Esophagus squamous epithelium (tissue), 5 donors: ENCODE measurements around the gene DNAJC12. TPM values are rescaled to one million over a fixed set of nuclear protein-coding genes. Genes with fewer than 3 reads are reported as not detected.
"Not testable (repeated sequence)": the region's sequence is repeated elsewhere in the genome, so short reads cannot be mapped to it uniquely, and the experiment has no call there.

ENCODE experiments used
- DNase-seq: peaks from one replicate; lab custom pipeline; 2025; lab: John Stamatoyannopoulos, UW
- H3K27ac ChIP-seq, 4 donors: fragments of 200-600 bp; sonication (generic); one replicate each; pipeline ENCODE4 v1.5.1; 2016 to 2019; ENCODE audit warnings: mild to moderate bottlenecking in 1 of 4
- H3K27me3 ChIP-seq, 4 donors: fragments of 200-600 bp; sonication (generic); 1 replicate in 3 of 4; 2 replicates in 1 of 4; pipeline versions ENCODE4 v1.5.1 to v1.6.0; 2017 to 2021; ENCODE audit warnings: antibody characterized with exemption in 1 of 4
- H3K36me3 ChIP-seq, 3 donors: fragments of 200-600 bp; sonication (generic); one replicate each; pipeline ENCODE4 v1.5.1; 2016 to 2019
- H3K4me1 ChIP-seq, 3 donors: fragments of 200-600 bp; sonication (generic); one replicate each; pipeline ENCODE4 v1.5.1; 2017 to 2019
- H3K4me3 ChIP-seq, 4 donors: fragments of 200-600 bp; sonication (generic); 1 replicate in 3 of 4; 2 replicates in 1 of 4; pipeline ENCODE4 v1.5.1; 2016 to 2019; ENCODE audit warnings: mild to moderate bottlenecking in 2 of 4, moderate library complexity in 1 of 4
- H3K9me3 ChIP-seq, 3 donors: fragments of 200-600 bp; sonication (generic); one replicate each; pipeline ENCODE4 v1.5.1; 2016 to 2019
- POLR2A ChIP-seq, 4 donors: fragments of 450-650 bp; IDR thresholded peaks; one replicate each; pipeline ENCODE4 v1.6.1; 2017; ENCODE audit warnings: antibody characterized with exemption in 4 of 4, mild to moderate bottlenecking in 4 of 4, moderate library complexity in 3 of 4
- WGBS, 2 donors: methylation state at CpG; one replicate each; pipeline ENCODE4 v1.1.5; 2018; 5-methylcytosine and 5-hydroxymethylcytosine counted together
- intact Hi-C: fragments of 100-400 bp; cut with DNase I; formaldehyde crosslinking; loops from one replicate; pipeline ENCODE4 v1.15.0; 2022
- total RNA-seq, 4 donors: library from RNA; depleted of rRNA; stranded (reverse); fragments of >200 nt; gene quantifications; one replicate each; pipeline ENCODE4 v1.1.0, GENCODE V29; 2016
- TF ChIP-seq, protein P1 (sequence below), 6 experiments: fragments of 450-650 bp in 4 of 6; fragments of 200-600 bp in 2 of 6; sonication (generic) in 2 of 6; IDR thresholded peaks; one replicate each; pipeline ENCODE4 v1.5.1; 2016 to 2019; ENCODE audit warnings: antibody characterized with exemption in 6 of 6, mild to moderate bottlenecking in 4 of 6, moderate library complexity in 4 of 6
- donor health status: DM: yes; HTN: yes; CAD: no.

Gene DNAJC12
- total RNA-seq, 4 donors from 2014 or later = 0.76 to 2.7 TPM; not detected in 2

DNA sequence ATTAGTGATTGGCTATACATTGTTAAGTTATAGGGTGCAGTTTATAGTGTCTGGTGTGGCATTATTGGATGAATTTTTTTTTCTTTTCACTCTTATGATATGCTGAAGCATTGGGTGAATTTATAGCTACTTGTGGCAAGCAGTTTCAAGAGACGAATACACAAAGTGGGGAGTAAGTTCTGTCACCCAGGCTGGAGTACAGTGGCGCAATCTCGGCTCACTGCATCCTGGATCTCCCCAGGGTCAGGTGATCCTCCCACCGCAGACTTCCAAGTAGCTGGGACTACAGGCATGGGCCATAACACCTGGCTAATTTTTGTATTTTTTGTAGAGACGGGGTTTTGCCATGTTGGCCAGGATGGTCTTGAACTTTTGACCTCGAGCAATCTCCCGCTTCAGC lies 40.1 kb upstream of the DNAJC12 start:
- Histone ChIP-seq H3K36me3 (no peaks in the 10 kb centered on the region), H3K27me3 (no peaks in the 10 kb centered on the region), H3K9me3 (no peaks in the 10 kb centered on the region), H3K27ac (no peak overlapping the region), H3K4me3 (no peak overlapping the region), H3K4me1 (no peaks in the 10 kb centered on the region)
- intact Hi-C loops = no loop called here
- TF ChIP-seq POLR2A (IDR thresholded peaks at IDR 0.05) = no peak
- TF ChIP-seq, protein P1, sequence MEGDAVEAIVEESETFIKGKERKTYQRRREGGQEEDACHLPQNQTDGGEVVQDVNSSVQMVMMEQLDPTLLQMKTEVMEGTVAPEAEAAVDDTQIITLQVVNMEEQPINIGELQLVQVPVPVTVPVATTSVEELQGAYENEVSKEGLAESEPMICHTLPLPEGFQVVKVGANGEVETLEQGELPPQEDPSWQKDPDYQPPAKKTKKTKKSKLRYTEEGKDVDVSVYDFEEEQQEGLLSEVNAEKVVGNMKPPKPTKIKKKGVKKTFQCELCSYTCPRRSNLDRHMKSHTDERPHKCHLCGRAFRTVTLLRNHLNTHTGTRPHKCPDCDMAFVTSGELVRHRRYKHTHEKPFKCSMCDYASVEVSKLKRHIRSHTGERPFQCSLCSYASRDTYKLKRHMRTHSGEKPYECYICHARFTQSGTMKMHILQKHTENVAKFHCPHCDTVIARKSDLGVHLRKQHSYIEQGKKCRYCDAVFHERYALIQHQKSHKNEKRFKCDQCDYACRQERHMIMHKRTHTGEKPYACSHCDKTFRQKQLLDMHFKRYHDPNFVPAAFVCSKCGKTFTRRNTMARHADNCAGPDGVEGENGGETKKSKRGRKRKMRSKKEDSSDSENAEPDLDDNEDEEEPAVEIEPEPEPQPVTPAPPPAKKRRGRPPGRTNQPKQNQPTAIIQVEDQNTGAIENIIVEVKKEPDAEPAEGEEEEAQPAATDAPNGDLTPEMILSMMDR (IDR thresholded peaks at IDR 0.05) = no peak
- DNase-seq = no peak
- WGBS, 2 donors = 89% methylated on average over 6 to 7 of the region's 7 CpGs

DNA sequence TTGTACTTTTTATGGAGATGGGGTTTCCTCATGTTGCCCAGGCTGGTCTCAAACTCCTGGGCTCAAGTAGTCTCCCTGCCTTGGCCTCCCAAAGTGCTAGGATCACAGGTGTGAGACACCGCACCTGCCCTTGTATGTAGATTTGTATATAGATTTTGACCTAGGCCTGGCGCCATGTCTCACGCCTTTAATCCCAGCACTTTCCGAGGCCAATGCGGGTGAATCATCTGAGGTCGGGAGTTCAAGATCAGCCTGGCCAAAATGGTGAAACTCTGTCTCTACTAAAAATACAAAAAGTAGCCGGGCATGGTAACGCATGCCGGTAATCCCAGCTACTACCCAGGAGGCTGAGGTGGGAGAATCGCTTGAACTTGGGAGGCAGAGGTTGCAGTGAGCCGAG lies 39.4 kb upstream of the DNAJC12 start:
- H3K4me1 ChIP-seq, intact Hi-C loops, H3K4me3 ChIP-seq, H3K36me3 ChIP-seq, DNase-seq, H3K27ac ChIP-seq, H3K27me3 ChIP-seq, H3K9me3 ChIP-seq: not testable (repeated sequence)
- 82 to 86% methylated on average over 6 to 11 of the region's 11 CpGs for WGBS, 2 donors

DNA sequence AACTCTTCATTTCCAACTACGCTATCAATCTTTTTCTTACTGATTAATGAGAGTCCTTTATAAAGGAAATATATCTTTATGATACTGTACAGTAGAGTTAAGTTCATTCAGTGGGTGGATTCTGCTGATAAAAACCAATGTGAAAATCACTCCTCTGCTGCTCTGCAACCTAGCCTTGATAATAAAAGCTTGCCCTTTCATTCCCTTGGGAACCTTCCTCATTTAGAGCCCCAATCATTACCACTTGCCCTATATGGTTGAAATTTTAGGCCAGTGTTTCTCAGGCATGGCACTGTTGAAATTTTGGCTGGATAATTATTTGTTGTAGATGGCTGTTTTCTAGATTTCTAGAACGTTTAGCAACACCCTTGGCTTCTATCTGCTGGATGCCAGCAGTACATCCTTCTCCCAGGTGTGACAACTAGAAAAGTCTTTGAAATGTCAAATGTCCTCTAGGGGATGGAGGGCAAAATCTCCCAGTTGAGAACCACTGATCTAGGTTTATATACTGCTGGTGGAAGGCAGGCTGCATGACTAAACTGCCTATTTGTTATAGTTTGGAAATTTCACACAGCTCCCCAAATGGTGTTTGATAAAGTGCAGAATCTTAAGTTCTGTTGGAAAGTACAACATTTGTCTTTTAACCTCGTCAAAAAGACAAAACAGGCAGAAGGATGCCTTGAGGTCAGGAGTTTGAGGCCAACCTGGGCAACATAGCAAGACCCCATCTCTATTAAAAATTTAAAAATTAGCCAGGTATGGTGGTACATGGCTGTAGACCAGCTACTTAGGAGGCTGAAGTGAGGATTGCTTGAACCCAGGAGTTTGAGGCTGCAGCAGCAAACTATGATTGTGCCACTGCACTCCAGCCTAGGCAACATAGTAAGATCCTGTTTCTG lies 37.6 kb upstream of the DNAJC12 start:
- TF ChIP-seq POLR2A (IDR thresholded peaks at IDR 0.05) = no peak
- TF ChIP-seq, protein P1 (IDR thresholded peaks at IDR 0.05) = no peak
- Histone ChIP-seq H3K4me3 (no peak overlapping the region), H3K36me3 (no peaks in the 10 kb centered on the region), H3K4me1 (no peaks in the 10 kb centered on the region), H3K9me3 (no peaks in the 10 kb centered on the region), H3K27me3 (no peaks in the 10 kb centered on the region), H3K27ac (no peak overlapping the region)
- WGBS, 2 donors = 65 to 70% methylated on average over 3 of the region's 3 CpGs
- intact Hi-C loops = no loop called here
- DNase-seq = no peak

DNA sequence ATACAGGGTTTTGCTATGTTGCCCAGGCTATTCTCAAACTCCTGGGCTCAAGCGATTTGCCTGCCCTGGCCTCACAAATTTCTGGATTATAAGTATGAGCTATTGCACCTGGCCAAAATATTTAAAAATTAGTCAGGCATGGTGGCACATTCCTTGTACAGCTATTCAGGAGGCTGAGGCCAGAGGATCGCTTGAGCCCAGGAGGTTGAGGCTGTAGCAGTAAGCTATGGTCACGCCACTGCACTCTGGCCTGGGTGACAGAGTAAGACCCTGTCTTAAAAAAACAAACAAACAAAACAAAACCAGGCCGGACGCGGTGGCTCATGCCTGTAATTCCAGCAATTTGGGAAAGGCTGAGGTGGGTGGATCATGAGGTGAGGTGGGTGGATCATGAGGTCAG lies 32.0 kb upstream of the DNAJC12 start:
- no peak for DNase-seq
- H3K27me3 ChIP-seq = no peaks in the 10 kb centered on the region
- no peak overlapping the region for H3K27ac ChIP-seq
- no peak overlapping the region for H3K4me3 ChIP-seq
- intact Hi-C loops = no loop called here
- H3K9me3 ChIP-seq = no peaks in the 10 kb centered on the region
- no peak for TF ChIP-seq POLR2A (IDR thresholded peaks at IDR 0.05)
- TF ChIP-seq, protein P1 (IDR thresholded peaks at IDR 0.05) = no peak
- WGBS, 2 donors = 91 to 92% methylated on average over 5 to 6 of the region's 6 CpGs
- H3K36me3 ChIP-seq = no peaks in the 10 kb centered on the region
- H3K4me1 ChIP-seq = no peaks in the 10 kb centered on the region

DNA sequence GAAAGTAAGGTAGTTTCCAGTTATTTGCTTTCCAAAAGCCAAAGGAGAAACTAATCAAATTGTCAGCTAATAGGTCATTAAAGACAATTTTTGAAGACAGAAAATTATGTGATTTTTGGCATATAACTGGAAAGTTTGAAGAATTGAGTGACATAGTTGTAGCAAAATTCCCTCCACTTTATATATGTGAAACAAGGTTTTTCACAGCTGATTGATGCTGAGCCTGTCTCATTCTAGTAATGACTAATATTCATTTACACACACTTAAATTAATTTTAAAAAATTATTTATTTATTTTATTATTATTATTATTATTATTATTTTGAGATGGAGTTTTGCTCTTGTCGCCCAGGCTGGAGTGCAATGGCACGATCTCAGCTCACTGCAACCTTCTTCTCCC lies 30.1 kb upstream of the DNAJC12 start:
- H3K27me3 ChIP-seq = no peaks in the 10 kb centered on the region
- H3K36me3 ChIP-seq = no peaks in the 10 kb centered on the region
- H3K4me1 ChIP-seq = no peaks in the 10 kb centered on the region
- intact Hi-C loops = no loop called here
- WGBS, 2 donors = 96 to 100% methylated on average over 2 of the region's 2 CpGs
- DNase-seq = no peak
- TF ChIP-seq, protein P1 (IDR thresholded peaks at IDR 0.05) = no peak
- no peak for TF ChIP-seq POLR2A (IDR thresholded peaks at IDR 0.05)
- H3K4me3 ChIP-seq = no peak overlapping the region
- H3K9me3 ChIP-seq = no peaks in the 10 kb centered on the region
- H3K27ac ChIP-seq = no peak overlapping the region
